NCI-H2081 (cell line): ENCODE data around the gene MICAL3.

Experiments used
- DNase-seq, 2 experiments: peaks; one replicate each; lab custom pipeline; 2025; lab: John Stamatoyannopoulos, UW

The MICAL3 gene

GRCh38 chr22:17792299-17792698 lies 232.1 kb downstream of the MICAL3 start:
- no peak for DNase-seq

- DNase-seq = no peak
Measured at GRCh38 chr22:17791196-17791595, 233.2 kb downstream of the MICAL3 start.

GRCh38 chr22:17789379-17790200 lies 234.8 kb downstream of the MICAL3 start:
- DNase-seq = no peak

DNA sequence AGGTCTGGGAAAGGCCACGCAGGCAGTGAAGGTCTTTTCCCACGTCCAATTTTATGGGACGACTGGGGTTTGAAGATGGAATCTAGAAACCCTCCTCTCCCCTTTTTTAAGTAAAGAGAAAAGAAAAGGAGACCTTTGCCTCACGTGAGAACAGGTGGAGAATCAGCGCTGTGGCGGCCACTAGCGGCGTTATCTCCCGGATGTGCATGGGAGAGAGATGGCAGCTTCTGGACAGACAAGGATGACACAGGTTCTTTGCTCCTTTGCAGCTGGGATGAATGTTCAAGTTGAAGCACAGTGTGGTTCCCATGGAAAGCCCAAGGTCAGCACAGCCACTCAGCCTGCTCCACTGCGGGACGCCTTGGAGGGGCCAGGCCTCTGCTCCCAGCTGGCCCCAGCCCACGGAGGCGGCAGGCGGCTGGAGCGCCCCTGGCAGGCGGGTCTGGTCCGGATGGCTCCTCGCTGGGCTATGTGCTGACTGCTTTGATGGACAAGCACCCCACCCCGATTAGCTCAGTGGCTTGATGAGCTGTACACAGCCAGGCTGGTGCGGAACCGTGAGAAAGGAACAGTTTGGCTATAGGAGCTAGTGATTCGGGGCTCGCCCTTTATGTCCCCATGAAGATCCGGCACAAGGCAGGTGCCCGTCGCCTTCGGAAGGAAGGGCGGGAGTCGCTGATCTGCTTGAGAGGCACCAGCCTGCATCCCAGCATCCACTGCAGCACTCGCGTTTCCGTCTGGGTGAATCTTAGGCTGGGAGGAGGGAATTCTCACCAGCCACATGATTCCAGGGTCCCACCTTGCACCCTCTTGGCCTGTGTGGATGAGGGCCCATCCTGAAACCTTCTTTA lies 235.6 kb downstream of the MICAL3 start:
- no peak for DNase-seq

DNA sequence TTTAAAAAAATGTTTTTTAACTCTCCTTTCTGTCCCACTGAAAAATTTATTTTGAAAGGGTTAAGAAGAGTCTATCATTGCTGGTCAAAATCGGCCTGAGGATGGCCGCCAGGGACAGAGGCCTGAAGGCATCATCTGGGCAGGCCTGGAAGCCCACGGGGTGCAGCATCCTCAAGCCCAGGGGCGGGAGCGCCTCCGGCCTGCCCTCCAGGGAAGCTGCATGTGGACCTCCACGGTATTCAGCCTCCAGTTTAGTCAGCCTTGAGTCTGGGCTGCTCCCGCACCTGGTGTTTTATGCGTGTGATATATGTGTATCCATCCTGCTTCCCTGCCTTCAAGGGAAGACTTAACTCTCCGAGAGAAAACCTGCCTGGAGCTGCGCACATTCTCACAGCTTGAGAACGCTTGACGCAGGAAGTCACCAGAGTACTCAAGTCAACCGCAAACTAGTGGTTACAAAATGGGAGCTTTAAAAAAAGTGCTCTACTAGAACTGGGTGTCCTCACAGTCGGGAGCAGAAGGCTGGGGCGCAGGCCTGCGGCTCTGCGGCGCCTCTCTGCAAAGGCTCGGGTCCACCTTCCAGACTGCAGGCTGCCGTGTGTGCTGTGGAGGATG lies 236.5 kb downstream of the MICAL3 start:
- DNase-seq = no peak

DNA sequence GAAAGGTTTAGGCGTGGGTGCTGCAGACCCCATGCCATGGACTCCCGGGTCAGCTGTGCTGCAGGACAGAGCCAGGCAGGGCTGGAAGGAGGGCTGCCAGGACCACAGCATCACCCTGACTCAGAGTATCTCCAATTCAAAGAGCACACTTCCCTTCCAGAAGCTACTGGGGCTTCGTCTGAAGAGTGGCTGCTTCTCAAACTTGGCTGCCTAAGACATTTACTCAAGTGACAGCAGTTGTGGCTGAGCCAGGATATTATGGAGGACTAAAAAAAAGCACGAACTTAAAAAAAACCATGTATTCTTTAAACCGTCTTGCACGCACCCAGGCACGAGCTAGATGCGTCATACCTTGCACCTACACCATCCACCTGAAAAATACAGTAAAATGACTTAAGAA lies 237.1 kb downstream of the MICAL3 start:
- no peak for DNase-seq

GRCh38 chr22:17786435-17787161 lies 237.8 kb downstream of the MICAL3 start:
- DNase-seq = no peak

- no peak for DNase-seq
Measured at GRCh38 chr22:17785185-17786184, 238.9 kb downstream of the MICAL3 start.

- DNase-seq = no peak
Measured at GRCh38 chr22:17784776-17785175, 239.6 kb downstream of the MICAL3 start.

DNA sequence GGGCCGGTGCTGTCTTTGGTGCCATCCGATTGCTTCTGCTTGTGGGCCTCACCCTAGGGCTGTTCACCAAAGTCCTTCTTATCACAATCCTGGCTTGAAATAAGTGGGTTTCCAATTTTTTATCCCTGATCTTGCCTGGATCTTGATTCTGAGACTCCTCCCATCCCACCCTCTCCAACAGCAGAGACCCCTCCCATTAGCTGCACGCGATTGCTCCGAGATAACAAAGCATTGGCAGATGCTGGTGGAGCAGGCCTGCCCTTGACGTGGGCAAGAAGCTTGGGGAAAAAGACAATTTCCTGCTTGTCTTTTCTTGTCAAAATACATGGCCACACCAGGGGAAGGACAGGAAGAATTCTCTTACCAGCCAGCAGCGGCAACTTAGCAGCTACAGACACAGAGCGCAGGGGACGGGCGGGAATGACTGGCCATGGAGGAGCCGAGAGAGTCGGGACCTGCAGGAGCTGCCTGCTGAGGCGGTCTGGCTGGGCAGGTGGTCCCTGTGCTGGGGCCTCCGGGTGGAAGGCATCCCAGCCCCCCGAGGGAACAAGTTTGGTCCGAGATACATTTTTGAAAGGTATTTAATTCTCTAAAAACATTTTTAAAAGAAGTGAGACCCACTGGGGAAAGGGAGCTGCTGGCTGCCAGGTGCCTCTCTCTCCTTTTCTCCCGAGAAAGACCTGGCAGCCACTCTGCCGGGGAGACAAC lies 240.4 kb downstream of the MICAL3 start:
- no peak for DNase-seq

GRCh38 chr22:17783312-17783711 lies 241.0 kb downstream of the MICAL3 start:
- DNase-seq = no peak

DNA sequence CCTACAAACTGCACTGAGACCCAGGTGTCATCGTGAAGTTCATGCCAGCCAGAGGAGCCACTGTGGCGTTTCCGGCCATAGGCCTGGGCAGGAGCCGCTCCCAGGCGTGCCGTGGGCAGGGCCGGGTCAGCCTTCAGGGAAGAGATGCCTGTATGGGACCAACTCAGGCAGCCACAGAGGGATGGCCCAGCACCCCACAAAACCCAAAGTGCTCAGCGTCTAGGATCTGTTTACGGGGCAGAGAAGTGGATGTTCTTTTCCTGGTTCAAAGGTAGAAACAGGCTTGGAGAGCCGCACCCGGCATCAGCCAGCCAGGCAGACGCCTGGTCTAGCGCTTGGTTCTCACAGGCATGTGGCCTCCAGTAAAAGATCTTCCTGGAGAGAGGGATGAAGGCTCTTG lies 241.7 kb downstream of the MICAL3 start:
- no peak for DNase-seq

GRCh38 chr22:17782158-17782557 lies 242.2 kb downstream of the MICAL3 start:
- DNase-seq = no peak

GRCh38 chr22:17781319-17782031 lies 242.9 kb downstream of the MICAL3 start:
- peak in 1 of 2 experiments; percentile 64 for DNase-seq

- no peak for DNase-seq
Measured at GRCh38 chr22:17780741-17781318, 243.5 kb downstream of the MICAL3 start.

DNA sequence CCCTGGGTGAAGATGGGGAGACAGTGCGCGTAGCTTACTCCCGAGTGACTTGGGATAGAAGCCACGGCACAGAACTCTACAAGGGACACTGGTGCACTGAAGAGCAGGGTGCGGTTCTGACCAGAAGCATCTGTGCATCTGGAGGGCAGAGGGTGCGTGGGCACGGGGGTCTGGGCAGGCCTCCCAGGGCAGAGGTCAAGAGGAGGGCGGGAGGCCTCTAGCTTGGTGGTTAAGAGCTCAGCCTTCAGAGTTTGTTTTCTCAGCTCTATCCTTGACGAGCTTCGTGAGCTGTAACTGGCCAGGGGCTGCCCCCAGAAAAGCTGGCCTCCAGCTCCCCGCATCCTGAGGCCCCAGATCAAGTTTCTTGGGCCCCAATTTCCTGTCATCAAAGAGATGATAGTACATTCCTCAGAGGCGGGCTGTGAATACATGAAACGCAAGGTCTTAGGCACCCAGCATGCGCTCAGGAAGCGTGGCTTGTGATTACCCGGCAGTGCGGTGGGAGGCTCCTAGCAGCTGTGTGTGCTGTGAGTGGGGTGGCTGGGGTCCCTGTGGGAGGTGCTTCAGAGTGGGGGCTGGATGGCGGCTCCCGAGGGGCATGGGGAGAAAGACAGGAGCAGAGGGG lies 244.1 kb downstream of the MICAL3 start:
- no peak for DNase-seq

DNA sequence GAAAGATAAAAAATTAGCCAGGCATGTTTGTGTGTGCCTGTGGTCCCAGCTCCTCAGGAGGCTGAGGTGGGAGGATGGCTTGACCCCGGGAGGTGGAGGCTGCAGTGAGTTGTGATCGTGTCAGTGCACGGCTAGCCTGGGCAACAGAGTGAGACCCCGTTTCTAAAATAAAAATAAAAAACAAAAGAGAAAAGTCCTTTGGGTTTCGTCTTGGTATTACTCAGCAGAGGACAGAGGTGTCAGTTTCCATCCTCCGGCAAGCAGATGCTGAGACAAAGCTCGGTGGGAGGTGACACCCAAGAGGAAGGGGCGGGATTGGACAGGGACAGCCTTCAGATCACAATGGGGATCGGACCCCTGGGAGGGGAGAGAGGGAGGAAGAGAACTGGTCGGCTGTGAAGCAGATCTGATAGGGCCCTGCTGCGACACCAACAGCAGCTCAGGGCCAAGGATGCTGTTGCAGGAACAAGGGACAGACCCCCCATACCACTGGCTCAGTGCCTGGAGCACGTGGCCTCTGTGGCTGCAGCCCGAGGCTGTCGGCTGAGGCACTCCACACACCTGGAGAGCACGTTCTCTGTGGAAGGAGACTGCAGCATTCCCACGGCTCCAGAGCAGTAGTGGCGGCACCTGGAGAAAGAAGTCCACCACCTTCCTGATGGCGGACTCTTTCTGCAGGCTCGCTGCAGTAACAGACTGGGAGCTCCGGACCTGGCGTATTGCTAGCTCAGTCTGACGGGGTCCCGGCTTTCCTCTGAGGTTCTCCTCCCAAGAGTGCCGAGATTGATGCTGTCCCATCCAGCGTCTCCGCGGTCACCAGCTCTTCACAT lies 244.9 kb downstream of the MICAL3 start:
- DNase-seq = no peak
